T-helper 2 cell (primary cell): Measurements from ENCODE around the gene NRF1.
A peak's percentile ranks its signal among the peaks of the same experiment; 100 is the strongest.
"Not testable (repeated sequence)": the region's sequence is repeated elsewhere in the genome, so short reads cannot be mapped to it uniquely, and the experiment has no call there.

Source experiments
- DNase-seq, 5 experiments: peaks; one replicate each; pipeline versions ENCODE4 v3.0.0 to v3.0.0-alpha.2; 2012 to 2022

The NRF1 gene

DNA sequence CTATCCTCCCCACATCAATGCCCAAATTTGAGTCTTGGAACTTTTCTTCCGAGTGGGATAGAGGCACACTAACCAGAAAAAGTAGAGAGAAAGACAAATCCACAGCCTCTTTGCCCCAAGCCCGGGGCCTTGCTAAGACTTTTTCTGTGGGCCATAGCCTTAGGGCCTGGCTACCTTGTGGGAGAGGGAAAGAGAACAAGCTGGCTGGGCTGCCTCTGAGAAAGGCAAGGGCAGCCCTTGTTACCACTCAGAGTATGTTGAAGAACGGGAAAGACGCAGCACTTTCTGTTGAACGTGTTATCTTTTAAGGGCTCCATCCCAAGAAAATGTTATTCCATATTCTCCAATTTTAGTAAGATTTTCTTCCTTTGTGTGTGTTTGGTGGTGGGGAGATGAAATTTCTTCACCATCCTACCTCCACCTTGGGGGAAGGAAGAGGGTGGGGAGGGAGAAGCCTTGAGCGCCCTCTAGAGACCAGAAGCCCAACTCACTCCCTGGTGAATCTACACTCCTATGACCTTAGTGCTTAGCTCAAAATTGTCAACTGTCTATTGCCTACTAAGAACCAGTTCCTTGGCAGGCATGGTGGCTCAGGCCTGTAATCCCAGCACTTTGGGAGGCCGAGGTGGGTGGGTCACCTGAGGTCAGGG lies 3.9 kb upstream of the NRF1 start:
- DNase-seq: peak in 4 of 5 experiments; percentile 13 to 72 (median 20)

GRCh38 chr7:129609666-129610065 lies 1.9 kb upstream of the NRF1 start:
- no peak for DNase-seq

GRCh38 chr7:129610709-129611245 lies 743 bp upstream of the NRF1 start:
- DNase-seq: peak in 1 of 5 experiments; percentile 5

- DNase-seq: peak; percentile 12 to 55 (median 17)
Observed at GRCh38 chr7:129612112-129613015, 844 bp downstream of the NRF1 start.

GRCh38 chr7:129613016-129613337 lies 1.5 kb downstream of the NRF1 start:
- DNase-seq: no peak

- peak in 1 of 5 experiments; percentile 75 for DNase-seq
Observed at GRCh38 chr7:129615018-129615417, 3.5 kb downstream of the NRF1 start.

GRCh38 chr7:129616530-129616929 lies 5.0 kb downstream of the NRF1 start:
- no peak for DNase-seq

DNA sequence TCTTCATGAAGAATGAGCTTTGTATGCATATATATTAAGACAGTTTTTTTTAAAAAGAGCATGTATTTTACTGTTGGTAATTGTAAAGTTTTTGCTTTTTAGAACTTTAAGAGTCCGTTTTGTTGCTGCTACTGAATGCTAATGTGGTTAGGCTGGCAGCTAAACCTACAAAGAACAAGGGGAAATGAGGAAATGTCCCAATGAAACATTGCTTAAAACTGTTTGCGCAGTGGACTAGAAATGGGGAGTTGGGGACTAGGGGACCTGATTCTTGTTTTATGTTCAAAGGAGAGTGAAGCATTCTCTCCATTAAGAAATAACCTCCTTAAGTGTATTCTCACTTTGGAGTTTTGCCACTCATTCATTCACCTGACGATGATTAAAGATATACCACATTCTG lies 5.7 kb downstream of the NRF1 start:
- DNase-seq: no peak

- DNase-seq: no peak
Observed at GRCh38 chr7:129617652-129618051, 6.1 kb downstream of the NRF1 start.

DNA sequence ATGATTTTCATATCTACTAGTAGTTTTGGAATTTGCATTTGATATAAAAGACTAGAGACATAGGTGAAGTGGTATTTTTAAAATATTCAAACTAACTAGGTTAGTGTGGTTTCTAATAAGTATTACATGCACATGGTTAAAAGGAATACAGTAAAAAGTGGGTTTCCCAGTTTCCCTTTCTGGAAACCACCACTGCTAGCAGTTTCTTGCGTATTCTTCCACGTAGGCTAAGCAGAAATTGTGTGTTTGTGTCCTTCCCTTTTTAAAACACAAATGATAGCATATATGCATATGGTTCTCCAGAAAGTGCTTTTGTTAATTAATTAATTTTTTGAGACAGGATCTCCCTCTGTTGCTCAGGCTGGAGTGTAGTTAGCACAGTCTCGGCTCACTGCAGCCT lies 15.4 kb downstream of the NRF1 start:
- DNase-seq: no peak

GRCh38 chr7:129630341-129630740 lies 18.8 kb downstream of the NRF1 start:
- DNase-seq: no peak

GRCh38 chr7:129634361-129635034 lies 23.0 kb downstream of the NRF1 start:
- no peak for DNase-seq

DNA sequence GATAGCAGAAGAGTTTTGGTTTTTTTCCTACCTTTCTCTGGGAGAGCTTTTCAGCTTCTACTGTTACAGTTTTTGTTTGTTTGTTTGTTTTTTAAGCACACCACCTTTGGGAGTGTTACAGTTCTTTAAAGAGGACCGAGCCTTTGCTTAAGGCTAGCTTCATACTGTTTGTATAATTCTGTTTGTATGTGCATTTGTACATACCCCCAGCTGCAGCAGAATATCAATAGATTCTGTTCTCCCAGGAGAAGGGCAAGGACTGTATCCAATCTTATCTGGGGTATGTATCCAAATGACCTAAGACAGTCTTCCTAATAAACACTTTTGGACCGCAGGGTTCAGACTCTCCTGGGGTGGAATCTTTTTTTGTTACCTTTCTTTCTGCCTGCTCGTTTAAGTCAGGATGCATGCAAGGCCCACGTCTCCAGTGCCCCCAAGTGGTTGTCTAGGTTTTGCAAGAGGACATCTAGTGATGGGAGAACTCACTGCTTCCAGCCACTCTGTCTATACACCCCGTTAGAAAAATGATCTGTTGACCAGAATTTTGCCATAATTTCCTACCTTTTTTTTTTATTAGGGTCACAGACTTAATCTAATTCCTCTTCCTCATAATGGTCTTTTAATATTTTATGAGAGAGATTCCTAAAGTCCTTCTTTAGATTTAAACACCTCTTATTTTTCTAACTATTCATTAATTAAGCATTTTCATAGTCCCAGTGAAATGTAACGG lies 23.9 kb downstream of the NRF1 start:
- DNase-seq: peak in 4 of 5 experiments; percentile 43 to 76 (median 46)

DNA sequence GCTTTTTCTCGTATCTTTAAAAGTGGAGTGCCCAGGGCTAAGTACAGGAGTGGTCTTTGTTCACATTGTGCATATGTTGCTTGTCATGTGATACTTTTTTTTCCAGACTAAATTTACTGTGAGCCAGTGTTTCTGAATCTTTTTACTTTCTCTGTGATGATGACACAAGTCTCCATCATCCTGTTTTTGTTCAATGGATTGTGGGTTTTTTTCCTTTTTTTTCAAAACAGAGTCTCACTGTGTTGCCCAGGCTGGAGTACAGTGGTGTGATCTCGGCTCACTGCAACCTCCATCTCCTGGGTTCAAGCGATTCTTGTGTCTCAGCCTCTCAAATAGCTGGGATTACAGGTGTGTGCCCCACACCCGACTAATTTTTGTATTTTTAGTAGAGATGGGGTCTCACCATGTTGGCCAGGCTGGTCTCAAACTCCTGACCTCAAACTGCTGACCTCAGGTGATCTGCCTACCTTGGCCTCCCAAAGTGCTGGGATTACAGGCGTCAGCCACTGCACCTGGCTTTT lies 24.6 kb downstream of the NRF1 start:
- DNase-seq: not testable (repeated sequence)

DNA sequence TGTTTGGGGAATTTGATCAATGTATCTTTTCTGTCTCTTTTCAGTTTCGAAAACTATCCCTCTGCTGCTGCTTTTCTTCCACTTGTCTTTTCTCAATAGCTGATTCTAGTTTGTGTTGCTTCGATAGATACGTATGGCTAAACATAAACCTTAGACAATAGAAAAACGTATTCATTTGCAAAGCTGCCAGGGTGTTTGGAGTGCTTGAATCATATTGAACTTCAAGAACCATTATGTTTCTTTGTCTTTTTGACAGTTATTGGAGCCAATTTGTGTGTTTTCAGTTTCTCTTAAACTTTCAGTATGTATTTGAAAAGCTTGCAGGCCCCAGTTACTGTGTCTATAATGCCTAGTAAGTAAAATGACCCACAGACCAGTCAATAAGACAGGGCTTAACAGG lies 25.1 kb downstream of the NRF1 start:
- no peak for DNase-seq

- no peak for DNase-seq
Observed at GRCh38 chr7:129640400-129640799, 28.9 kb downstream of the NRF1 start.

- DNase-seq: no peak
Observed at GRCh38 chr7:129642871-129643549, 31.5 kb downstream of the NRF1 start.

GRCh38 chr7:129643550-129644170 lies 32.1 kb downstream of the NRF1 start:
- DNase-seq: no peak

GRCh38 chr7:129644634-129645230 lies 33.2 kb downstream of the NRF1 start:
- no peak for DNase-seq

GRCh38 chr7:129646369-129647021 lies 35.0 kb downstream of the NRF1 start:
- DNase-seq: no peak
